GM21423 (cell line): Measurements from ENCODE around the gene KRTAP10-11.
"Not testable (repeated sequence)": the region's sequence is repeated elsewhere in the genome, so short reads cannot be mapped to it uniquely, and the experiment has no call there.

ENCODE experiments used
- ATAC-seq: cut with Tn5 transposase; IDR thresholded peaks from one replicate; pipeline ENCODE4 v1.9.1; 2021; ENCODE audit warnings: mild to moderate bottlenecking, moderate library complexity; ENCODE audit not compliant: unreplicated experiment

Gene KRTAP10-11

DNA sequence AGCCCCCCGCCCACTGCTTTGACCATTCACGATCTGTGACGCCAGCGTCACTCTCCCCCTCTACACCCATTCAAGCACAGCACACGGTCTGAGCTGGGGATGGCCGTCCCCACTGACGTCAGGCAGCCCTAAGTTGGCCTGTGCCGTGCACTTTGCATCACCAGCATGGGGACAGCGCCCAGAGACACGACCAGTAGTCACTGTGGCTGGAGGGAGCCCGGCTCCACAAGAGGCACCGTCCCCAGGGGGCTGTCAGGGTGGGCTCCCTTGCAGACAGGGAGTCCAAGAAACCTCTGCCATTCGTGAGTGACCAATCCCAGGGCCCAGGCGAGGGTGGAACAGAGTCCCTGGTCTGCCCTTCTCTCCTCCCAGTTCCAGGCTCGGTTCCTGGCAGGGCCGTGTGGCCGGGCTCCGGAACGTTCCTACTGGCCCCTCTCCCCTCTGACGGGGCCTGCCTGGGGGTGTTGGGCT is 32.0 kb upstream of the KRTAP10-11 start:
- no peak for ATAC-seq

DNA sequence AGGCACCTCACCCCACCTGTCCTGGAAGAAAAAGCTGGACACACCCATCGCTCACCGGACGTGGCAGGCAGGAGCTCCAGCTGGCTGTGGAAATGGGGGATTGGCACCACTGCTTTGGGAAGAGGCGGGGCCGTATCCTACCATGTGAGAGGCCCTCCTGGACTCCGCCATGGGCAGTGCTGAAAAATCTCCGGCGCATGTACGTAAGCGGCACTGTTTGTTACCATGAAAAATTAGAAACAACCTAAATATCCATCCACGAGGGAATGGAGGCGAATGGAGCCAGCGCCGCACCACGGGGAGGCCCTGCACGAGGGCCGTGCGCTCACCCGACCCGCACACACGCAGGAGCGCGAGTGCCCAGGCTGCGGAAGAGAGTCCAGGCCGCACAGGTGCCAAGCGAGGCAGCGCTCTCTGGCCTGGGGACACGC is 31.2 kb upstream of the KRTAP10-11 start:
- ATAC-seq = no peak

DNA sequence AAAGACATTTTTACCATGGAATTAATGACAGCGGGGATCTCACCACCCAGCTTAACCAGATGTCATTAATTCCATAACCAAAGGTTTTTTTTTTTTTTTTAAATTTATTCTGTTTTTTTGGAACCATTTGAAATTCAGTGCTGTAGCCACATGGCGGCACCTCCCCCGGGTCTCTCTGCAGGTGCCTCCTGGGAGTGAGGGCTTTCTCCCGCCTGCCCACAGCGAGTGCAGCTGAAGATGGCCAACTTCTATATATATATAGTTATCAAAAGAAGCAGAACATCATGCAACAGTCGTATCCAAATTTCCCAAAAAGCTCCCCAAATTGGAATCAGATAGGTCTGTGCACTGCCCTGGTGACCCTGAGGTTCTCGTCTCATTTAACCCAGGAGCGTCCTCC is 30.7 kb upstream of the KRTAP10-11 start:
- no peak for ATAC-seq

DNA sequence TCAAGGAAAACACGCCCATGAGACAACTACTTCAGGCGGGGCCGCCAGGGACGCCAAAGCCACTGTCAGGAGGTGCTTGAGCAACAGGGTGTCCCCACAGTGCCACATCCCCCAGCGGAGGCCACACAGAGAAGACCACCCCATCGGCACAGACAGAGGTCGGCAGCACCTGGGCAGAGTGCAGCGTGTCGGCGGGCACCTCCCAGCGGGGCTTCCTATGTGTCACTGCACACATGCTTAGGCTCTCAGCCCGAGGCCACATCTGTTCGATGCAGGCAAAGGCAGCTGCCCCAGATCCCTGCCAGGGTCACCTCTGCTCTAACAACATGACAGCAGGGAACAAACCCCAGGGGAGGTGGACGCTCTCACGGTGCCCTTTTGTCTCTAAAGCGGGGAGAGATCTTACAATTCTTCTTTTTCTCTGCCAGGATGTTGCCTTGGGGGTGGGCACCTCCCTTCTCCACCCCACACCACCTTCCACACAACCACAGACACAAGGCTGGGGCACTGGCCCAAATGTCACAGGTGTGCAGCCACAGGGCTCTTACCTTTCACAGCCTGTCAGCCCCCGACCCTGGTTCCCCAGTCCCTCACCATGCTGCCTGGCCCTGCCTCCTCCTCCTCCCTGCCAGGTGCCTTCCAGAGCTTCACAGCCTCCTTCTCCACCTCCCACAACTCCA is 30.2 kb upstream of the KRTAP10-11 start:
- no peak for ATAC-seq

DNA sequence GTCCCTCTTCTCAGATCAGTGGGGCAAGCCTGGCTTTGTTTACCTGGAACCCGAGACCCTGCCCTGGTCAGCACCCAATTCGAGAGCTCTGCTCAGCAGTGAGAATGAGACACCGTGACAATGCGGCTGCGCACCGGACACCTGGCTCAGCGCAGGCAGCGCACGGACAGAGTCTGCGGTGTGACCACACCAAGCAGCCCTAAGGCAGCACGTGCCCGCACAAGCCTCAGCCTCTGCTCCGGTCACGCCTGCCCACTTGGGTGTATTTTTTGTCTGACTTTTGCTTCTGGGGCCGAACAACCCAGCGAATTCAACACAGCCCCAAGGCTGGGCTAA is 29.7 kb upstream of the KRTAP10-11 start:
- ATAC-seq = no peak

DNA sequence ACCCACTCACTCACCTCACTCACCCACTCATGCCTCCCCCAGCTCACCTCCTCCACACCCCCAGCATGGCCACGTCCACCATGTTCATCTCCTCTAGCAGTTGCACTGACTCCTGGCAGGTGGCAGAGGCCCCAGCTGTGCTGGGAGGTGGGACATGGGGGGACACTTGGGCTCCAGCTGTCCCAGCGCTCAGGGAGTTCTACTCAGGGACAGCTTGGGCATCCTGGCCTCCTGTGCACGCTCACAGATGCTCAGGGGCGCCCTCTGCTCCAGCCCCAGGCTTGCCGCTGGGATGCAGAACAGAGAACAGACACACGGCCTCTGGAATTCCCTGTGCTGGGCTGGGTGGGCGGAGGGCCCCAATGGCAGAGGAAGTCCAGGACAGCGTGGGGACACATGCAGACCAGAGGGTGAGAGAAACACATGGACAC is 29.1 kb upstream of the KRTAP10-11 start:
- ATAC-seq = no peak

DNA sequence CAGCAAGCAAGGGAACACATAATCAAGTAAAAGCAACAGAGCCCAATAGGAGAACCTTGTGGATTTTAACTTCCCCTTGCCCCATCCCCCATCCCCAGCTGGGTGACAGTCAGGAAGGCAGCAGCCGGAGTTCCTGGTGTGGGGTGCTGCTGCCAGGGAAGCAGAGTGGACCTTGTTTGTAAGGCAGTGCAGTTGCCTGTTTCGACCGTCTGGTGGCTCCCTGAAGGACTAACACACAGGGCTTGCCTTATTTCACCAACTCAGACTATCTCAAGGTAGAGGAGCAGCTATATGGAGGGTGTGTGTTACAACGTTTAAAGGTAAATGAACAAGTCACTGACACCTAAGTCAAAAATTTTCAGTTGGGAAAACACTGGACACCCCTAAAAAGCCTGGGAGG is 27.7 kb upstream of the KRTAP10-11 start:
- ATAC-seq = no peak

DNA sequence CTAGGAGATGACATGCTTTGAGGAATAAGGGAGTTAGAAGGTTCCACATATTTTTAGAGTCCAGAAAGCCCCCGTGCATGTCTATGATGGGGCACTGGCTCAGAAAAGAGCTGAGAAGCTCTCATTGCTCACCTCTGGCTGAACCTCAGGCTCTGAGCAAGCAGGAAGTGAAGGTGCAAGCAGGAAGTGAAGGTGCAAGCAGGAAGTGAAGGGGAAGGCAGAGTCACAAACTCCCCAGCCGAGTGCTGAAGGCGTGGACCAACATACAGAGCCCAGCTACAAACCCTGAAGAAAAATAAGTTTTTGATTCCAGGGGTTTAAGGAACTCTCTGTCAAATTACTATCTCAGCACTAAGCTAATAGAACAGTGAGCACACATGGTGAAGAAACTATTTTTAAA is 27.3 kb upstream of the KRTAP10-11 start:
- ATAC-seq = no peak

DNA sequence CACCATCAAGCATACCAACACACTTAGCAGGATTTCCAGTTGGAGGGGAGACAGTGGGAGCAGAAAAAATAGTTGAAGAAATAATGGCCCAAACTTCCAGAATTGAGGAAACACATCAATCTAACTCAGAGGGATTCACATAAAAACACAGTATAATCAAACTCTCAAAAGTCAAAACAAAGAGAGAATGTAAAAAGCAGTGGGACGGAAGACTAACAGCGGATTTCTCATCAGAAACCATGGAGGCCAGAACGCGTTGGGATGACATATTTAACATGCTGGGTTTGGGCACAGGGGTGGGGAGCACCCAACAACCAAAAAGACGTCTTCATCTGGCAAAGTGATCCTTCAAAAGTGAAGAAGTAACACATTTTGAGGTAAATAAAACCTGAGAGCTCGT is 26.3 kb upstream of the KRTAP10-11 start:
- no peak for ATAC-seq

DNA sequence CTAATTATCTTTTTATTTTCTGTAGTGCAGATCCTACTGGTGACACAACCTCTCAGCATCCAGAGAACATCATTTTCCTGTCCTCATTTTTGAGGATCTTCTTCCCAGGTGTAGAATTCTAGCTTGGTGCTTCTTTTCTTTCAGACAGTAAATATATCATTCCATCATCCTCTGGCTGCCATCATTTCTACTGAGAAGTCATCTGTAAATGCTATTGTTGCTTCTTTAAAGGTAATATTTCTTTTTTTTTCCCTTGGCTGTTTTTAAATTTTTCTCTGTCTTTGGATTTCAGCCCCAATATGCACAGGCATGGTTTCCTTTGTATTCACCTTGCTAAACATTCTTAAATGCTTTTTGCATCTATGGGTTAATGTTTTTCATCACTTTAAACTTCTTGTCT is 22.6 kb upstream of the KRTAP10-11 start:
- ATAC-seq = no peak

DNA sequence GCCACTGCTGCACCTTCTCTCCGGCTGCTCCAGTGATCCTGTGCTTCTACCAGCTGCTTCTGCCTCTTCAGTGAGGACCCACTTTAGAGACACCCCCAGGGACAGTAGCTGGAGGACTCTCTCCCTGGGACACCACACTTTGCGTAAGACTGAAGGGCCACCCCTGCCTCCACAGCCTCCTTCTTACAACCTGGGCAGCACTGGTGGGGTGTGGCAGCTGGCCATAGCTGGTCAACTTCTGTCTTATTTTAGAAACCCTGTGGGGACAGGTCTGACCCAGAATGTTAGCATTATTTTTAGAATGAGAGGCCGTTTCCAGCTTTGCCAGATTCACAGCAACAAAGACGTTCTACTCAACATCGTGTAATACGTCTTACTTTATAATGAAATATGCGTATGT is 20.5 kb upstream of the KRTAP10-11 start:
- no peak for ATAC-seq

DNA sequence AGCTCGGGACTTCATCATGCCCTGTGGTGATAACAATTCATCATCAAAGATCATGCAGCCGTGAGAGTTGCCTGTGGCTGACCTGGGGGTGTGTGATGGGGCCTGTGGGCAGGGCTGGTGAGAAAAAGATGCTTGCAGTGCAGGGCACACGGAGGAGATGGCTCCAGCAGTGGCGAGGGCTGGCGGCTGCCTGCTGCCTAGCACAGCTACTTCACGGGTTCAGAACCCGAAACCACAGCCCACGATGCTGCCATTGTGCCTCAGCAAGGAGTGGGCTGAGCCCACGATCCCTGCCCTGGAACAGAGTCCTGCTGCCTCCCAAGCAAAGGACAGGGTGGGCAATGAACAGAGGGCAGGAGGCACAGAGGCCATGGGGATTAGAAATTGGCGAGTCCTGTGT is 20.0 kb upstream of the KRTAP10-11 start:
- ATAC-seq = no peak

DNA sequence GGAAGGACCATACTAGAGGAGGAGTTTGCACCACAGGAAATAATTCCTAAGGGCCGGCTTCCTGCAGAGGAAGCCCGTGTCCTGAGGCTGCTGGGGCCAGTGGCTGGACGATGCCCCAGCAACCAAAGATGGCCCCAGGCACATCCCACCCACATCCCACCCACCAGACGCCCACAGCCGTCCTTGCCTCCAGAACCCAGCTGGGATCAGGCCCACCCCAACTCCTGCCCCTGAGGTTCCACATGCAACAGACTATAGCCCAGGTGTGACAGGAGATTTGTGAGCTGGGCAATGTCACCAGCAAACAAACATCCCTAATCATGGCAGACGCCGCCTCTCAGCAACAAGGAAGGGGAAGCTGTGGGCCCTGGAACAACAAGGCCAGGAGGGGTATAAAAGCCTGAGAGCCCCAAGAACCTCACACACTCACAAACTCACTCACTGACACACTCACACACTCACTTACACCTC is 19.5 kb upstream of the KRTAP10-11 start, which contains the start of gene KRTAP10-9:
Gene KRTAP10-9 (plus strand): TSS at position 421 of the 471 bp plus-strand sequence. CDS start 79 bp downstream, outside the sequence.
- ATAC-seq = no peak

DNA sequence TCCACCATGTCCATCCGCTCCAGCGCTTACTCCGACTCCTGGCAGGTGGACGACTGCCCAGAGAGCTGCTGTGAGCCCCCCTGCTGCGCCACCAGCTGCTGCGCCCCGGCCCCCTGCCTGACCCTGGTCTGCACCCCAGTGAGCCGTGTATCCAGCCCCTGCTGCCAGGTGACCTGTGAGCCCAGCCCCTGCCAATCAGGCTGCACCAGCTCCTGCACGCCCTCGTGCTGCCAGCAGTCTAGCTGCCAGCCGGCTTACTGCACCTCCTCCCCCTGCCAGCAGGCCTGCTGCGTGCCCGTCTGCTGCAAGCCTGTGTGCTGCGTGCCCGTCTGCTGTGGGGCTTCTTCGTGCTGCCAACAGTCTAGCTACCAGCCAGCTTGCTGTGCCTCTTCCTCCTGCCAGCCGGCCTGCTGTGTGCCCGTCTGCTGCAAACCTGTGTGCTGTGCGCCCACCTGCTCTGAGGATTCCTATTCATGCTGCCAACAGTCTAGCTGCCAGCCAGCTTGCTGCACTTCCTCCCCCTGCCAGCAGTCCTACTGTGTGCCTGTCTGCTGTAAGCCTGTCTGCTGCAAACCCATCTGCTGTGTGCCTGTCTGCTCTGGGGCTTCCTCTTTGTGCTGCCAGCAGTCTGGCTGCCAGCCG is 18.9 kb upstream of the KRTAP10-11 start:
- not testable (repeated sequence) for ATAC-seq

DNA sequence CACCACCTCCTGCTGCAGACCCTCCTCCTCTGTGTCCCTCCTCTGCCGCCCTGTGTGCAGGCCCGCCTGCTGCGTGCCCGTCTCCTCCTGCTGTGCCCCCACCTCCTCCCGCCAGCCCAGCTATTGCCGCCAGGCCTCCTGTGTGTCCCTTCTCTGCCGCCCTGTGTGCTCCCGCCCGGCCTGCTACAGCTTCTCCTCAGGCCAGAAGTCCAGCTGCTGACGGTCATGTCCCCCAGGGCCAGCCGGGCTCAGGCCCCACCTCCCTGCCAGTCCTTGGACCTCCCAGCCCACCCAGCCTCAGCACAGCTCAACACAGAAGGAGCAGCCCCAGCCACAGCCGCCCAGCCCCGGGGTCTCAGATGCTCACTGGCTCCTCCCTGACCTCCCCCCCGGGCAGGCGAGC is 18.4 kb upstream of the KRTAP10-11 start:
- ATAC-seq = not testable (repeated sequence)

DNA sequence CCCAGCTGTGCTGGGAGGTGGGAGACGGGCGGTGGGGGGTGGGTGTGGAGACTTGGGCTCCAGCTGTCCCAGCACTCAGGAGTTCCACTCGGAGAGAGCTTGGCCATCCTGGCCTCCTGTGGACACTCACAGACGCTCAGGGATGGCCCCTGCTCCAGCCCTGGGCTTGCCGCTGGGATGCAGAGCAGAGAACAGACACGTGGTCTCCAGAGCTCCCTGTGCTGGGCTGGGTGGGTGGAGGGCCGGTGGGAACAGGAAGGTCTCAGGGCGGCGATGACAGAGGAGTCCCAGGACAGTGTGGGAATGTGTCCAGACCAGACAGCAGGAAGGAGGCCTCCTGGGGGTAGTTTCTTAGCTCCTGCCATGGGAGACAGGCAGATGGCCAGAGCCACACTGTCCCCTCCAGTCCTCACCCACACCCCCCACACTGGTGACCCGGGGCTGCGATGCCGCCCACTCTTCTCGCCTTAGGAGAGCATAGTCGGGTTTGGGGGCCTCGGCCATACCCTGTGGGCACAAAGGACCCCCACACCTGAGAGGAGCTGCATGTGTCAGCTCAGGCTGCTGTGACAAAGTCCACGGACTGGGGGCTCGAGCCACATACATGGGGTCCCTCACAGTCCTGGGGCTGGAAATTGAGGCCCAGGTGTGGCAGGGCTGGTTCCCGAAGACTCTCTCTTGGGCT is 17.4 kb upstream of the KRTAP10-11 start:
- no peak for ATAC-seq

DNA sequence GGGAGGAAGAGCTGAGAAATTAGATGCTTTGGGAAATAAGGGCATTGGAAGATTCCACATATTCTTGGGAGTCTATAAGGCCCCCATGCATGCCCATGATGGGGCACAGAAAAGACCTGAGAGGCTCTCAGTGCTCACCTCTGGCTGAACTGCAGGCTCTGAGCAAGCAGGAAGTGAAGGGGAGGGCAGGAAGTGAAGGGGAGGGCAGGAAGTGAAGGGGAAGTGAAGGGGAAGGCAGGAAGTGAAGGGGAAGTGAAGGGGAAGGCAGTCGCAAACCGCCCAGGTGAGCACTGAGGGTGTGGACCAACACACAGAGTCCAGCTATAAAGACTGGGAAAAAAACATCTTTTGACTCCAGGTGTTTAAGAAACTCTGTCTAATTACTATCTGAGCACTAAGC is 15.8 kb upstream of the KRTAP10-11 start:
- no peak for ATAC-seq

DNA sequence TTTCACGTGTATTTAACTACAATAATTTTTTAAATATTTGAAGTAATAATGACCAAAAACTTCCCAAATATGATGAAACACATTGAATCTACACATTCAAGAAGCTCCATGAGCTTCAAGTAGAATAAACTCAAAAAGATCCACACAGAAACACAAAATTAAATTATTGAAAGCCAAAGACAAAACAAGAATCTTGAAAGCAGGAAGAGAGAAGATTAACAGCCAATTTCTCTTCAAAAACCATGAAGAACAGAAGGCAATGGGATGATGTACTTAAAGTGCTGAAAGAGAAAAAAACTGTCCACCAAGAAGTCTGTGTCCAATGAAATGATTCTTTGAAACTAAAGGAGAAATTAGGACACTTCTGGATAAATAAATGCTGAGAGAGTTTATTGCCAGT is 14.1 kb upstream of the KRTAP10-11 start:
- no peak for ATAC-seq

DNA sequence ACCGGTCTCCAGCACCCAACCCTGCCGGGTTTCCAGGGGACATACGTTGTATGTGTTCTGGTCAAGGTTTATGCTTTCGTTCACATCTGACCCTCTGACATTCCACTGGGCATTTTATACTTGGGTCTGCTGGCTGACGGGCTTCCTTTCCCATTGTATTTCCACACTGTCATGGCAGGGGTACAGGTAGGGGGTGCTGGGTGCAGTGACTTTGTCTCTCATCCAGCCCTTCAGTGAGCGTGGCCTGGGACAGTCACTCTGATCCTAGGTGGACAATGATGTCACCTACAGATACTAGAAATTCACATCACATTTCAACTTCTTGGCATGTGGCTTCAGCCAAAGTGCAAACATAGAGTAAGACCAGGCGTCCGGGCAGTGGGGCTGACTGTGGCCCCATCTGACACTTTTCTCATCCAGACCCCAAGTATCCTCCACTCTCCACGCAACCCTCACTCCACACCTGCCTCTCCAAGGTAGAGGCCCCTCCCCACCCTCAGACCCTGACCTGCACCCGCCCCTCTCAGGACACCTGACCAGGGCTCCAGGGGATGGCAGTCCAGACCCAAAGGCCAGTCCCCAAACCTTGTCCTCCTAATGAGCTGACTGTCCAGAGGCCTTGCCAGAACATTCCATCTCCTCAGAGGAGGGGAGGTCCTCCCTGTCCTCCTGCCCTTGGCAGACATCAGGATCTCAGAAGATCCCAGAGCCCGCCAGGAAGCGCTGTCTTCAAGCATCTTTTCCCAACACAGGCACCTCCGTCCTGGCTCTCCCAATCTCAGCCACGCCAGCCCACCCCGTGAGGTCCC is 9.8 kb upstream of the KRTAP10-11 start:
- no peak for ATAC-seq

DNA sequence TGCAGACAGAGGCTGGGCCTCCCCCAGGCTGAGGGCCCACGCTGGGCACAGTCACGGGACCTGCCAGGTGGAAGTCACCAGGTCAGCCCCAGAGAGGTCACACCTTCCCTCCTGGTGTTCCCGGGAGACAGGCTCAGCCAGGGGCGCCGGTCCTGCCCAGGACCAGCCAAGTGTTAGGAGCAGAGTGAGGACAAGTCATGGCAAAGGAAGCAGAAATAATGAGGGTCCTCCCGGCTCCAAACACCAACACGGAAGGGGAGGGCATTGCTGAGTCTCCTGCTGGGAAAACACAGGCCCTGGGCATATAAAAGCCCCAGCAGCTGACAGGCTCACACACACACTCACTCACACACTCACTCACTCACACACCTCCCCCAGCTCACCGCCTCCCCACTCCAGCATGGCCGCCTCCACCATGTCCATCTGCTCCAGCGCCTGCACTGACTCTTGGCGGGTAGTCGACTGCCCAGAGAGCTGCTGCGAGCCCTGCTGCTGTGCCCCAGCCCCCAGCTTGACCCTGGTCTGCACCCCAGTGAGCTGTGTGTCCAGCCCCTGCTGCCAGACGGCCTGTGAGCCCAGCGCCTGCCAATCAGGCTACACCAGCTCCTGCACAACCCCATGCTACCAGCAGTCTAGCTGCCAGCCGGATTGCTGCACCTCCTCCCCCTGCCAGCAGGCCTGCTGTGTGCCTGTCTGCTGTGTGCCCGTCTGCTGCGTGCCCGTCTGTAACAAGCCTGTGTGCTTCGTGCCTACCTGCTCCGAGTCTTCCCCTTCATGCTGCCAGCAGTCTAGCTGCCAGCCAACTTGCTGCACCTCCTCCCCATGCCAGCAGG is 9.0 kb upstream of the KRTAP10-11 start, which contains the start of gene KRTAP10-10:
Gene KRTAP10-10 (plus strand): TSS at position 339 of the 833 bp plus-strand sequence. CDS start 62 bp downstream, at position 401.
- ATAC-seq = no peak
